ENCODE measurements around the gene GATAD2B.
A peak's percentile ranks its signal among the peaks of the same experiment; 100 is the strongest.

GATAD2B gene

DNA sequence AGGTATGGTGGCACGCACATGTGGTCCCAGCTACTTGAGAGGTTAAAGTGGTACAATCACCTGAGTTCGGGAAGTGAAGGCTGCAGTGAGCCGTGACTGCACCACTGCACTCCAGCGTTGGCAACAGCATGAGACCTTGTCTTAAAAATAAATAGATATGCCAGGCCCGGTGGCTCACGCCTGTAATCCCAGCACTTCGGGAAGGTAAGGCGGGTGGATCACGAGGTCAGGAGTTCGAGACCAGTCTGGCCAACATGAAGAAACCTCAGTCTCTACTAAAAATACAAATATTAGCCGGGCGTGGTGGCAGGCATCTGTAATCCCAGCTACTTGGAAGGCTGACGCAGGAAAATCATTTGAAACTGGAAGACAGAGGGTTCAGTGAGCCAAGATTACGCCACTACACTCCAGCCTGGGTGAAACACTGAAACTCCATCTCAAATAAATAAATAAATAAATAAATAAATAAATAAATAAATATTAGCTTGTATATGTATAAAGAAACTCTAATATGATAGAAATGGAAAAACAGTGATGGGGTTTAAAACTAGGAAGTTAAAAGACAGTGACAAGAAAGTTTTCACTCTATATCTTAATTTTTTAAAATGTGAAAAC is 18.8 kb downstream of the GATAD2B start (continued):
- TF ChIP-seq INSM2 (tag by site-specific recombination; IDR thresholded peaks at IDR 0.05), result no peak
- TF ChIP-seq ZNF416 (tag by site-specific recombination; IDR thresholded peaks at IDR 0.05), result no peak
- TF ChIP-seq, protein P1, sequence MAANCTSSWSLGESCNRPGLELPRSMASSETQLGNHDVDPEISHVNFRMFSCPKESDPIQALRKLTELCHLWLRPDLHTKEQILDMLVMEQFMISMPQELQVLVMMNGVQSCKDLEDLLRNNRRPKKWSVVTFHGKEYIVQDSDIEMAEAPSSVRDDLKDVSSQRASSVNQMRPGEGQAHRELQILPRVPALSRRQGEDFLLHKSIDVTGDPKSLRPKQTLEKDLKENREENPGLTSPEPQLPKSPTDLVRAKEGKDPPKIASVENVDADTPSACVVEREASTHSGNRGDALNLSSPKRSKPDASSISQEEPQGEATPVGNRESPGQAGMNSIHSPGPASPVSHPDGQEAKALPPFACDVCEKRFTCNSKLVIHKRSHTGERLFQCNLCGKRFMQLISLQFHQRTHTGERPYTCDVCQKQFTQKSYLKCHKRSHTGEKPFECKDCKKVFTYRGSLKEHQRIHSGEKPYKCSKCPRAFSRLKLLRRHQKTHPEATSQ (tag by site-specific recombination; IDR thresholded peaks at IDR 0.05), result no peak
- TF ChIP-seq ZBTB7A (tag by site-specific recombination; IDR thresholded peaks at IDR 0.05; ENCODE audit: low read depth), result no peak
- no peak for TF ChIP-seq ZNF670 (tag by site-specific recombination; IDR thresholded peaks at IDR 0.05; ENCODE audit: low read depth)
- TF ChIP-seq ZNF37A (tag by site-specific recombination; IDR thresholded peaks at IDR 0.05), result no peak
- no peak for TF ChIP-seq ZBTB20 (tag by site-specific recombination; IDR thresholded peaks at IDR 0.05)
- TF ChIP-seq, protein P2, sequence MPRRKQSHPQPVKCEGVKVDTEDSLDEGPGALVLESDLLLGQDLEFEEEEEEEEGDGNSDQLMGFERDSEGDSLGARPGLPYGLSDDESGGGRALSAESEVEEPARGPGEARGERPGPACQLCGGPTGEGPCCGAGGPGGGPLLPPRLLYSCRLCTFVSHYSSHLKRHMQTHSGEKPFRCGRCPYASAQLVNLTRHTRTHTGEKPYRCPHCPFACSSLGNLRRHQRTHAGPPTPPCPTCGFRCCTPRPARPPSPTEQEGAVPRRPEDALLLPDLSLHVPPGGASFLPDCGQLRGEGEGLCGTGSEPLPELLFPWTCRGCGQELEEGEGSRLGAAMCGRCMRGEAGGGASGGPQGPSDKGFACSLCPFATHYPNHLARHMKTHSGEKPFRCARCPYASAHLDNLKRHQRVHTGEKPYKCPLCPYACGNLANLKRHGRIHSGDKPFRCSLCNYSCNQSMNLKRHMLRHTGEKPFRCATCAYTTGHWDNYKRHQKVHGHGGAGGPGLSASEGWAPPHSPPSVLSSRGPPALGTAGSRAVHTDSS (tag by site-specific recombination; IDR thresholded peaks at IDR 0.05), result no peak
- TF ChIP-seq, protein P3, sequence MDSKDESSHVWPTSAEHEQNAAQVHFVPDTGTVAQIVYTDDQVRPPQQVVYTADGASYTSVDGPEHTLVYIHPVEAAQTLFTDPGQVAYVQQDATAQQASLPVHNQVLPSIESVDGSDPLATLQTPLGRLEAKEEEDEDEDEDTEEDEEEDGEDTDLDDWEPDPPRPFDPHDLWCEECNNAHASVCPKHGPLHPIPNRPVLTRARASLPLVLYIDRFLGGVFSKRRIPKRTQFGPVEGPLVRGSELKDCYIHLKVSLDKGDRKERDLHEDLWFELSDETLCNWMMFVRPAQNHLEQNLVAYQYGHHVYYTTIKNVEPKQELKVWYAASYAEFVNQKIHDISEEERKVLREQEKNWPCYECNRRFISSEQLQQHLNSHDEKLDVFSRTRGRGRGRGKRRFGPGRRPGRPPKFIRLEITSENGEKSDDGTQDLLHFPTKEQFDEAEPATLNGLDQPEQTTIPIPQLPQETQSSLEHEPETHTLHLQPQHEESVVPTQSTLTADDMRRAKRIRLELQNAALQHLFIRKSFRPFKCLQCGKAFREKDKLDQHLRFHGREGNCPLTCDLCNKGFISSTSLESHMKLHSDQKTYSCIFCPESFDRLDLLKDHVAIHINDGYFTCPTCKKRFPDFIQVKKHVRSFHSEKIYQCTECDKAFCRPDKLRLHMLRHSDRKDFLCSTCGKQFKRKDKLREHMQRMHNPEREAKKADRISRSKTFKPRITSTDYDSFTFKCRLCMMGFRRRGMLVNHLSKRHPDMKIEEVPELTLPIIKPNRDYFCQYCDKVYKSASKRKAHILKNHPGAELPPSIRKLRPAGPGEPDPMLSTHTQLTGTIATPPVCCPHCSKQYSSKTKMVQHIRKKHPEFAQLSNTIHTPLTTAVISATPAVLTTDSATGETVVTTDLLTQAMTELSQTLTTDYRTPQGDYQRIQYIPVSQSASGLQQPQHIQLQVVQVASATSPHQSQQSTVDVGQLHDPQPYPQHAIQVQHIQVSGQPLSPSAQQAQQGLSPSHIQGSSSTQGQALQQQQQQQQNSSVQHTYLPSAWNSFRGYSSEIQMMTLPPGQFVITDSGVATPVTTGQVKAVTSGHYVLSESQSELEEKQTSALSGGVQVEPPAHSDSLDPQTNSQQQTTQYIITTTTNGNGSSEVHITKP (tag by site-specific recombination; IDR thresholded peaks at IDR 0.05), result no peak
- TF ChIP-seq BCL6B (tag by site-specific recombination; IDR thresholded peaks at IDR 0.05), result no peak
- no peak for TF ChIP-seq SCRT1 (tag by site-specific recombination; IDR thresholded peaks at IDR 0.05; ENCODE audit: borderline replicate concordance)
- TF ChIP-seq, protein P4, sequence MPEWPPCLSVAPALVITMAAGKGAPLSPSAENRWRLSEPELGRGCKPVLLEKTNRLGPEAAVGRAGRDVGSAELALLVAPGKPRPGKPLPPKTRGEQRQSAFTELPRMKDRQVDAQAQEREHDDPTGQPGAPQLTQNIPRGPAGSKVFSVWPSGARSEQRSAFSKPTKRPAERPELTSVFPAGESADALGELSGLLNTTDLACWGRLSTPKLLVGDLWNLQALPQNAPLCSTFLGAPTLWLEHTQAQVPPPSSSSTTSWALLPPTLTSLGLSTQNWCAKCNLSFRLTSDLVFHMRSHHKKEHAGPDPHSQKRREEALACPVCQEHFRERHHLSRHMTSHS (tag by site-specific recombination; IDR thresholded peaks at IDR 0.05), result no peak
- TF ChIP-seq ZNF76 (tag by site-specific recombination; IDR thresholded peaks at IDR 0.05; ENCODE audit: borderline replicate concordance, low read depth), result no peak
- TF ChIP-seq ZBTB48 (tag by site-specific recombination; IDR thresholded peaks at IDR 0.05), result no peak
- TF ChIP-seq, protein P5, sequence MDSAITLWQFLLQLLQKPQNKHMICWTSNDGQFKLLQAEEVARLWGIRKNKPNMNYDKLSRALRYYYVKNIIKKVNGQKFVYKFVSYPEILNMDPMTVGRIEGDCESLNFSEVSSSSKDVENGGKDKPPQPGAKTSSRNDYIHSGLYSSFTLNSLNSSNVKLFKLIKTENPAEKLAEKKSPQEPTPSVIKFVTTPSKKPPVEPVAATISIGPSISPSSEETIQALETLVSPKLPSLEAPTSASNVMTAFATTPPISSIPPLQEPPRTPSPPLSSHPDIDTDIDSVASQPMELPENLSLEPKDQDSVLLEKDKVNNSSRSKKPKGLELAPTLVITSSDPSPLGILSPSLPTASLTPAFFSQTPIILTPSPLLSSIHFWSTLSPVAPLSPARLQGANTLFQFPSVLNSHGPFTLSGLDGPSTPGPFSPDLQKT (IDR thresholded peaks at IDR 0.05; ENCODE audit: borderline replicate concordance, low read depth, low read length), result no peak
- TF ChIP-seq ZNF658 (tag by site-specific recombination; IDR thresholded peaks at IDR 0.05), result no peak
- TF ChIP-seq ZNF664 (tag by site-specific recombination; IDR thresholded peaks at IDR 0.05), result peak; percentile 61; the same call in 1 of the 2 replicates
- no peak for TF ChIP-seq ZNF16 (tag by site-specific recombination; IDR thresholded peaks at IDR 0.05; ENCODE audit: low read depth)
- no peak for TF ChIP-seq RBAK (tag by site-specific recombination; IDR thresholded peaks at IDR 0.05)
- no peak for TF ChIP-seq ZNF768 (tag by site-specific recombination; IDR thresholded peaks at IDR 0.05)
- peak; percentile 14; the same call in 1 of the 2 replicates for TF ChIP-seq GLI2 (tag by site-specific recombination; IDR thresholded peaks at IDR 0.05; ENCODE audit: borderline replicate concordance, low read depth)
- TF ChIP-seq EGR2 (tag by site-specific recombination; IDR thresholded peaks at IDR 0.05; ENCODE audit: low read depth), result no peak
- no peak for TF ChIP-seq ZNF423 (tag by site-specific recombination; IDR thresholded peaks at IDR 0.05)
- 0 out of 2 replicates have a peak, but pooled peaks have one; percentile 52 for TF ChIP-seq ZBTB1 (tag by site-specific recombination; IDR thresholded peaks at IDR 0.05)
- no peak for TF ChIP-seq ZNF302 (tag by site-specific recombination; IDR thresholded peaks at IDR 0.05; ENCODE audit: low read depth)
- TF ChIP-seq ZSCAN30 (tag by site-specific recombination; IDR thresholded peaks at IDR 0.05), result no peak
- TF ChIP-seq ZNF707 (tag by site-specific recombination; IDR thresholded peaks at IDR 0.05), result no peak
- TF ChIP-seq MZF1 (tag by site-specific recombination; IDR thresholded peaks at IDR 0.05; ENCODE audit: borderline replicate concordance), result peak; percentile 62; the same call in 1 of the 2 replicates
- TF ChIP-seq ZNF157 (tag by site-specific recombination; IDR thresholded peaks at IDR 0.05), result no peak
